GM20000 (cell line): ENCODE measurements around the gene ZNF502.
"Not testable (repeated sequence)": the region's sequence is repeated elsewhere in the genome, so short reads cannot be mapped to it uniquely, and the experiment has no call there.

ENCODE experiments used
- DNase-seq: peaks from one replicate; pipeline ENCODE4 v3.0.0; 2012; ENCODE audit warnings: low spot score
- TF ChIP-seq, protein P1 (sequence below): IDR thresholded peaks from 2 replicates; pipeline ENCODE4 v1.5.1; 2012; ENCODE audit warnings: mild to moderate bottlenecking, control low read depth; ENCODE audit errors: extremely low read depth, missing control alignments

The ZNF502 gene

DNA sequence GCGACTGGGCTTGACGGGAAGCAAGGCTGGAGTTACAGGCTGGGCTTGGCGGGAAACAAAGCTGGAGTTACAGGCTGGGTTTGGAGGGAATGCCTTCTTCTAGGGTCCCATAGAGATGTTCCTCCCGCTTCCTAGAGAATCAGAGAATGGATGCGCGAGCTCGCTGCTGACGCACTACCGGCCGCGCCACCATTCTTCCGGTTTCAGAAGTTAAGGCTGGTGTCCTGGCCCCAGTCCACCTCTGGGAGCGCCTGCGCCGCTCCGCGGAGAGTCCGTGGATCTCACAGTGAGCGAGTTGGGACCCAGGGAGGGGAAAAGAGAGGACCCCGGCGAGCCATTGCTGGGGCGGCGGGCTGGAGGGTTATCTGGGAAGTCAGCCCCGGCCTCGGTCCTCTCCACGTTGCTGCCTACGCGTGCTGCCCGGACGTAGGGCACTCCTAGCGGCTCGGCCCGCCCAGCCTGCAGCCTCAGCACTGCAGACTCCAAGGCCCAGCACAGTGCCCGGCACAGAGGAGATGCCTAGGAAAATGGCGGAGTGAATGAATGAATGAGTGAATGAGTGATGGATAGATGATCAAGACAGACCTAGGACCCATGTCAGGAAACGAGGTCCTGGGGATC, at the start of gene ZNF502:
Gene ZNF502 (plus strand): TSS at position 206 of the 621 bp plus-strand sequence. CDS start 7,602 bp downstream, outside the sequence.
- peak; percentile 47 for DNase-seq

GRCh38 chr3:44665173-44665572, 47.3 kb upstream of the ZNF502 start:
- TF ChIP-seq, protein P1, sequence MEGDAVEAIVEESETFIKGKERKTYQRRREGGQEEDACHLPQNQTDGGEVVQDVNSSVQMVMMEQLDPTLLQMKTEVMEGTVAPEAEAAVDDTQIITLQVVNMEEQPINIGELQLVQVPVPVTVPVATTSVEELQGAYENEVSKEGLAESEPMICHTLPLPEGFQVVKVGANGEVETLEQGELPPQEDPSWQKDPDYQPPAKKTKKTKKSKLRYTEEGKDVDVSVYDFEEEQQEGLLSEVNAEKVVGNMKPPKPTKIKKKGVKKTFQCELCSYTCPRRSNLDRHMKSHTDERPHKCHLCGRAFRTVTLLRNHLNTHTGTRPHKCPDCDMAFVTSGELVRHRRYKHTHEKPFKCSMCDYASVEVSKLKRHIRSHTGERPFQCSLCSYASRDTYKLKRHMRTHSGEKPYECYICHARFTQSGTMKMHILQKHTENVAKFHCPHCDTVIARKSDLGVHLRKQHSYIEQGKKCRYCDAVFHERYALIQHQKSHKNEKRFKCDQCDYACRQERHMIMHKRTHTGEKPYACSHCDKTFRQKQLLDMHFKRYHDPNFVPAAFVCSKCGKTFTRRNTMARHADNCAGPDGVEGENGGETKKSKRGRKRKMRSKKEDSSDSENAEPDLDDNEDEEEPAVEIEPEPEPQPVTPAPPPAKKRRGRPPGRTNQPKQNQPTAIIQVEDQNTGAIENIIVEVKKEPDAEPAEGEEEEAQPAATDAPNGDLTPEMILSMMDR: no peak
- DNase-seq: no peak

More for the DNA sequence above, at the start of gene ZNF502:
- TF ChIP-seq, protein P1: no peak

DNA sequence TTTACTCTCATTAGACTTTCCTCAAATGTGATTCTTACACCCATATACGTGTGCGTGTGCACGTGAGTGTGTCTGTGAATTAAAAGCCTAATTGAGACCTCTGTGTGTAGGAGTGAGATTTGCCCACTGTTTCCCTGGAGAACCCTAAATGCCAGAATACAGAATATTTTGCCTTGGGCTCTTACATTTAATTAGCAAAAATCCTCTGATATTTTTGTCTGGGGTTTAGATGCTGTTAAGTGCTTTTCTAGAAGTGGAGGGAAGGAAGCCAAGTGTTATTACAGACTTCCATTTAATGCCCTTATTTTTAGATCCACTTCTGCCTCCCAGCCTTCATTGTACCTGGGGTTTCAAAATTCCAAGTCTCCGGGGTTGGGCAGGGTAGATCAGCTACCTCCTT, 46.1 kb upstream of the ZNF502 start:
- no peak for DNase-seq
- TF ChIP-seq, protein P1: no peak

- TF ChIP-seq, protein P1: no peak
- no peak for DNase-seq
These were observed 42.7 kb upstream of the ZNF502 start for GRCh38 chr3:44669760-44670159.

DNA sequence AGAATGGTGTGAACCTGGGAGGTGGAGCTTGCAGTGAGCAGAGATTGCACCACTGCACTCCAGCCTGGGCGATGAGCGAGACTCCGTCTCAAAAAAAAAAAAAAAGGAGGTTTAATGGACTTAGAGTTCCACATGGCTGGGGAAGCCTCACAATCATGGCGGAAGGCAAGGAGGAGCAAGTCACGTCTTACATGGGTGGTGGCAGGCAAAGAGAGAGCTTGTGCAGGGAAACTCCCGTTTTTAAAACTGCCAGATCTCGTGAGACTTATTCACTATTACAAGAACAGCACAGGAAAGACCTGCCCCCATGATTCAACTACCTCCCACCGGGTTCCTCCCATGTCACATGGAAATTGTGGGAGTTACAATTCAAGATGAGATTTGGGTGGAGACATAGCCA, 39.0 kb upstream of the ZNF502 start:
- not testable (repeated sequence) for DNase-seq

DNA sequence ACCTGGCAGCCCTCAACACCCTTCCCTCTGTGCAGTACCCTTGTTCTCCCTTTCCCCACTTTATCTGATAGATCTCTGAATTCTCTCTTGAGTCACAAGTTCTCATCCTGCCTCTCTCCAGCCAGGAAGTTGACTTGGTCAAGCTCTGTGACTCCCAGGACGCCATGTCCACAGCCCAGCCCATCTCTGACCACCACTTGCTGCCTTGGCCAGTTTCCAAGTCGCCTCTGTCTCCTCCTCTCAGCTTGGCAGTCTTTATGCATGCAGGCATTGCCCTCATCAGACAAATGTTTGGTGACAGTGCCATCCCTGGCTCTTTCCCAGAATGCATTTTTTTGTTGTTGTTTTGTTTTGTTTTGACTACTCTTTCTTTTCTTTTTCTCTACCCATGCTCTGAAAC, 38.2 kb upstream of the ZNF502 start:
- TF ChIP-seq, protein P1: no peak
- no peak for DNase-seq

GRCh38 chr3:44678480-44679116, 33.9 kb upstream of the ZNF502 start:
- no peak for DNase-seq
- TF ChIP-seq, protein P1: no peak
